ENCODE measurements around the gene GMIP. TPM values are rescaled to one million over a fixed set of nuclear protein-coding genes. Genes with fewer than 3 reads are reported as not detected.

Gene GMIP
- total RNA-seq, 1 experiment from 2014 or later = 12.7 TPM

GRCh38 chr19:19674315-19674714 is 30.9 kb upstream of the GMIP start:
- no peak overlapping the region for H3K27ac ChIP-seq (ENCODE audit: insufficient read length, low read depth, low read length)
- peaks cover 20% of the 10 kb centered on the region in 2 experiments for H3K4me1 Mint-ChIP-seq
- H3K4me2 ChIP-seq (ENCODE audit: insufficient read depth, insufficient read length, low read length) = no peak overlapping the region
- no peak overlapping the region for H2AK5ac ChIP-seq (ENCODE audit: insufficient read length, low read length)
- no peak overlapping the region for H2BK12ac ChIP-seq (ENCODE audit: insufficient read length, low read depth, low read length)
- peaks cover 4% of the 10 kb centered on the region; the same call in 1 of the 2 replicates for H3K4me1 ChIP-seq (ENCODE audit: insufficient read depth, low read length)
- H3T11ph ChIP-seq (ENCODE audit: low read length) = no peak overlapping the region
- DNase-seq = no peak
- no peaks in the 10 kb centered on the region for H3K27me3 Mint-ChIP-seq (ENCODE audit: low read depth)
- no CpG with 5 or more reads among the region's 6 CpGs for WGBS (ENCODE audit: extremely low coverage, insufficient read length, low lambda C conversion rate)
- TF ChIP-seq, protein P1, sequence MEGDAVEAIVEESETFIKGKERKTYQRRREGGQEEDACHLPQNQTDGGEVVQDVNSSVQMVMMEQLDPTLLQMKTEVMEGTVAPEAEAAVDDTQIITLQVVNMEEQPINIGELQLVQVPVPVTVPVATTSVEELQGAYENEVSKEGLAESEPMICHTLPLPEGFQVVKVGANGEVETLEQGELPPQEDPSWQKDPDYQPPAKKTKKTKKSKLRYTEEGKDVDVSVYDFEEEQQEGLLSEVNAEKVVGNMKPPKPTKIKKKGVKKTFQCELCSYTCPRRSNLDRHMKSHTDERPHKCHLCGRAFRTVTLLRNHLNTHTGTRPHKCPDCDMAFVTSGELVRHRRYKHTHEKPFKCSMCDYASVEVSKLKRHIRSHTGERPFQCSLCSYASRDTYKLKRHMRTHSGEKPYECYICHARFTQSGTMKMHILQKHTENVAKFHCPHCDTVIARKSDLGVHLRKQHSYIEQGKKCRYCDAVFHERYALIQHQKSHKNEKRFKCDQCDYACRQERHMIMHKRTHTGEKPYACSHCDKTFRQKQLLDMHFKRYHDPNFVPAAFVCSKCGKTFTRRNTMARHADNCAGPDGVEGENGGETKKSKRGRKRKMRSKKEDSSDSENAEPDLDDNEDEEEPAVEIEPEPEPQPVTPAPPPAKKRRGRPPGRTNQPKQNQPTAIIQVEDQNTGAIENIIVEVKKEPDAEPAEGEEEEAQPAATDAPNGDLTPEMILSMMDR (conservative IDR thresholded peaks at IDR 0.05) = no peak
- no peak overlapping the region for H3K18ac ChIP-seq (ENCODE audit: insufficient read length, low read depth, low read length)
- peaks cover 9 to 38% of the 10 kb centered on the region in 2 experiments; a peak in 4 of 5 replicates for H3K9me3 Mint-ChIP-seq
- no peak overlapping the region for H2BK20ac ChIP-seq (ENCODE audit: low read depth, low read length, poor library complexity, severe bottlenecking)
- H3K36me3 Mint-ChIP-seq (ENCODE audit: insufficient read depth in 1 of 3, low read depth in 3 of 3) = peaks cover 68 to 77% (median 76%) of the 10 kb centered on the region in 3 experiments
- peaks cover 10% of the 10 kb centered on the region for H3K23me2 ChIP-seq (ENCODE audit: insufficient read length, low read depth, low read length, poor library complexity, severe bottlenecking)
- H4K91ac ChIP-seq (ENCODE audit: insufficient read length, low read depth, low read length) = no peak overlapping the region
- no peaks in the 10 kb centered on the region for H3K9me3 ChIP-seq (ENCODE audit: control insufficient read depth, low read depth, low read length)
- peaks cover 17% of the 10 kb centered on the region for H3K79me1 ChIP-seq (ENCODE audit: insufficient read depth, low read depth, low read length, poor library complexity, severe bottlenecking)
- H3K14ac ChIP-seq (ENCODE audit: insufficient read depth, low read length) = no peak overlapping the region
- H2BK15ac ChIP-seq (ENCODE audit: low read depth, low read length) = no peak overlapping the region
- no peak overlapping the region for H3K4me3 Mint-ChIP-seq
- no peak overlapping the region for H4K5ac ChIP-seq (ENCODE audit: insufficient read length, low read depth, low read length)
- no peak overlapping the region for H2AFZ ChIP-seq (ENCODE audit: low read length)
- no peak overlapping the region for H2BK5ac ChIP-seq (ENCODE audit: insufficient read length, low read length)
- H4K20me1 ChIP-seq (ENCODE audit: control insufficient read depth, insufficient read depth, insufficient read length) = no peaks in the 10 kb centered on the region
- H3K9ac ChIP-seq (ENCODE audit: extremely low read depth, insufficient read length, low read length) = no peak overlapping the region
- H4K8ac ChIP-seq (replicated peaks; ENCODE audit: insufficient read length, low read depth, low read length) = no peak overlapping the region
- no peaks in the 10 kb centered on the region for H3K27me3 ChIP-seq (ENCODE audit: insufficient read depth, low read length)
- no peak overlapping the region for H2BK120ac ChIP-seq (ENCODE audit: low read depth, low read length, poor library complexity, severe bottlenecking)
- peaks cover 13% of the 10 kb centered on the region; the same call in 1 of the 2 replicates for H3K79me2 ChIP-seq (ENCODE audit: insufficient read depth, low read length)
- H3K23ac ChIP-seq (ENCODE audit: insufficient read length, low read depth, low read length) = no peak overlapping the region
- no peak overlapping the region for H3K56ac ChIP-seq (ENCODE audit: insufficient read length, low read depth, low read length)
- H3K27ac Mint-ChIP-seq = no peak overlapping the region
- no peak overlapping the region for H3K4ac ChIP-seq (ENCODE audit: low read depth, low read length)

All from H9 (cell line).